Gastrocnemius medialis (tissue), 4 donors: Measurements from ENCODE around the gene RPS10.

Experiments used
- CTCF ChIP-seq, 5 experiments: fragments of 450-650 bp in 3 of 5; fragments of 200-600 bp in 2 of 5; sonication (generic) in 2 of 5; IDR thresholded peaks in 4 of 5; conservative IDR thresholded peaks in 1 of 5; 1 replicate in 4 of 5; 2 replicates in 1 of 5; pipeline ENCODE4 v1.5.1; 2016 to 2019; ENCODE audit warnings: antibody characterized with exemption in 5 of 5, mild to moderate bottlenecking in 3 of 5, moderate library complexity in 3 of 5
- POLR2A ChIP-seq, 2 donors: fragments of 450-650 bp; IDR thresholded peaks; one replicate each; pipeline ENCODE4 v1.6.1; 2017; ENCODE audit warnings: antibody characterized with exemption in 2 of 2, mild to moderate bottlenecking in 2 of 2, moderate library complexity in 2 of 2

- no peak for TF ChIP-seq CTCF (IDR thresholded peaks at IDR 0.05 in 4 of 5, conservative IDR thresholded peaks at IDR 0.05 in 1 of 5)
- TF ChIP-seq POLR2A (IDR thresholded peaks at IDR 0.05) = no peak
Measured at GRCh38 chr6:34466242-34467185, 40.6 kb upstream of the RPS10 start.
